Mucosa of descending colon (tissue), 3 donors: ENCODE results near the gene LSMEM2. TPM values are rescaled to one million over a fixed set of nuclear protein-coding genes. Genes with fewer than 3 reads are reported as not detected.
A peak's percentile ranks its signal among the peaks of the same experiment; 100 is the strongest.
"Not testable (repeated sequence)": the region's sequence is repeated elsewhere in the genome, so short reads cannot be mapped to it uniquely, and the experiment has no call there.

Experiments used
- ATAC-seq: fragments of 200-7000 bp; cut with Tn5 transposase; one replicate; pipeline ENCODE4 v1.9.1; 2020; ENCODE audit warnings: mild to moderate bottlenecking, moderate library complexity
- DNase-seq, 3 donors: peaks; one replicate each; pipeline ENCODE4 v3.0.0-alpha.2; 2020
- H3K36me3 ChIP-seq: fragments of 200-600 bp; one replicate; pipeline ENCODE4 v1.8.0; 2021; ENCODE audit warnings: low read depth, mild to moderate bottlenecking
- H3K4me1 ChIP-seq: fragments of 200-600 bp; one replicate; pipeline ENCODE4 v1.8.0; 2021; ENCODE audit warnings: low read depth, mild to moderate bottlenecking
- H3K4me3 ChIP-seq: fragments of 200-600 bp; one replicate; pipeline ENCODE4 v1.8.0; 2021; ENCODE audit warnings: mild to moderate bottlenecking
- H3K9me3 ChIP-seq: fragments of 200-600 bp; one replicate; pipeline ENCODE4 v1.8.0; 2021; ENCODE audit warnings: mild to moderate bottlenecking
- CTCF ChIP-seq: fragments of 200-600 bp; IDR thresholded peaks from one replicate; pipeline ENCODE4 v1.8.0; 2022; ENCODE audit warnings: antibody characterized with exemption, mild to moderate bottlenecking
- intact Hi-C, 2 donors: fragments of 100-400 bp; cut with DNase I in 1 of 2; cut with micrococcal nuclease in 1 of 2; formaldehyde crosslinking; loops; one replicate each; pipeline versions ENCODE4 v1.11.0 to v1.11.1; 2022; cut with DNase I, micrococcal nuclease
- total RNA-seq, 3 donors: library from RNA; stranded (reverse); fragmentation: NEBNext Ultra II Directional in 2 of 3; extraction: Animal tissue kit (Norgen Biotek cat#: 25700) in 2 of 3; gene quantifications; one replicate each; pipeline versions ENCODE4 v1.2.1 to v1.2.4, GENCODE V29; 2021 to 2023
- donor health status: DM: no; HTN: no; CAD: no; lungs with moderate emphysema.
- donor health status: DM: no; HTN: no; CAD: no.
- donor health status: DM: no; HTN: yes; CAD: no.

The LSMEM2 gene
- total RNA-seq, 3 donors from 2014 or later: 0.32 TPM; not detected in 2

- no peak overlapping the region for H3K4me3 ChIP-seq
- H3K4me1 ChIP-seq: peaks cover 56% of the 10 kb centered on the region
- DNase-seq: peak in 1 of 3 donors; percentile 42
- no peaks in the 10 kb centered on the region for H3K36me3 ChIP-seq
- H3K9me3 ChIP-seq: no peaks in the 10 kb centered on the region
- intact Hi-C loops: loop anchor here (10.0 kb wide), 2 partner anchors 45 to 75 kb away; partner anchors contain the start of gene GNAT1 (in 2 of the 2)
- no peak for TF ChIP-seq CTCF
- ATAC-seq: no peak
These were observed 8.9 kb upstream of the LSMEM2 start for GRCh38 chr3:50269977-50270413.

- TF ChIP-seq CTCF: no peak
- peaks cover 54% of the 10 kb centered on the region for H3K4me1 ChIP-seq
- no peaks in the 10 kb centered on the region for H3K9me3 ChIP-seq
- intact Hi-C loops: loop anchor here (10.0 kb wide), 2 partner anchors 46 to 76 kb away; partner anchors contain the start of gene GNAT1 (in 2 of the 2)
- ATAC-seq (no peak), DNase-seq (peak in 1 of 3 donors; percentile 51)
- H3K4me3 ChIP-seq: no peak overlapping the region
- no peaks in the 10 kb centered on the region for H3K36me3 ChIP-seq
These were observed 8.3 kb upstream of the LSMEM2 start for GRCh38 chr3:50270422-50271224.

- intact Hi-C loops: loop anchor here (10.0 kb wide), 2 partner anchors 47 to 77 kb away; partner anchors contain the start of gene GNAT1 (in 2 of the 2)
- TF ChIP-seq CTCF: no peak
- no peak for DNase-seq
- peak; percentile 0 for ATAC-seq
- Histone ChIP-seq H3K4me3 (no peak overlapping the region), H3K4me1 (peaks cover 48% of the 10 kb centered on the region), H3K9me3 (no peaks in the 10 kb centered on the region), H3K36me3 (no peaks in the 10 kb centered on the region)
These were observed 7.5 kb upstream of the LSMEM2 start for GRCh38 chr3:50271314-50271936.

GRCh38 chr3:50272538-50272910 lies 6.4 kb upstream of the LSMEM2 start:
- intact Hi-C loops: loop anchor here (10.0 kb wide), 2 partner anchors 48 to 78 kb away; partner anchors contain the start of gene GNAT1 (in 2 of the 2)
- DNase-seq: not testable (repeated sequence)
- H3K4me1 ChIP-seq: peaks cover 46% of the 10 kb centered on the region

GRCh38 chr3:50272911-50273688 lies 5.8 kb upstream of the LSMEM2 start:
- ATAC-seq (peak; percentile 72), DNase-seq (peak; percentile 89 to 95 (median 92))
- Histone ChIP-seq H3K4me3 (no peak overlapping the region), H3K4me1 (peaks cover 40% of the 10 kb centered on the region), H3K36me3 (no peaks in the 10 kb centered on the region), H3K9me3 (no peaks in the 10 kb centered on the region)
- intact Hi-C loops: loop anchor here (10.0 kb wide), 2 partner anchors 48 to 78 kb away; partner anchors contain the start of gene GNAT1 (in 2 of the 2)
- peak; percentile 97 for TF ChIP-seq CTCF

More at GRCh38 chr3:50272538-50272910, 6.4 kb upstream of the LSMEM2 start:
- ATAC-seq, H3K36me3 ChIP-seq, H3K9me3 ChIP-seq, H3K4me3 ChIP-seq: not testable (repeated sequence)
